NCI-H345 (cell line): Measurements from ENCODE around the gene EPG5.
A peak's percentile ranks its signal among the peaks of the same experiment; 100 is the strongest.
"Not testable (repeated sequence)": the region's sequence is repeated elsewhere in the genome, so short reads cannot be mapped to it uniquely, and the experiment has no call there.

Experiments used
- DNase-seq: peaks from one replicate; lab custom pipeline; 2025; lab: John Stamatoyannopoulos, UW

Gene EPG5

DNA sequence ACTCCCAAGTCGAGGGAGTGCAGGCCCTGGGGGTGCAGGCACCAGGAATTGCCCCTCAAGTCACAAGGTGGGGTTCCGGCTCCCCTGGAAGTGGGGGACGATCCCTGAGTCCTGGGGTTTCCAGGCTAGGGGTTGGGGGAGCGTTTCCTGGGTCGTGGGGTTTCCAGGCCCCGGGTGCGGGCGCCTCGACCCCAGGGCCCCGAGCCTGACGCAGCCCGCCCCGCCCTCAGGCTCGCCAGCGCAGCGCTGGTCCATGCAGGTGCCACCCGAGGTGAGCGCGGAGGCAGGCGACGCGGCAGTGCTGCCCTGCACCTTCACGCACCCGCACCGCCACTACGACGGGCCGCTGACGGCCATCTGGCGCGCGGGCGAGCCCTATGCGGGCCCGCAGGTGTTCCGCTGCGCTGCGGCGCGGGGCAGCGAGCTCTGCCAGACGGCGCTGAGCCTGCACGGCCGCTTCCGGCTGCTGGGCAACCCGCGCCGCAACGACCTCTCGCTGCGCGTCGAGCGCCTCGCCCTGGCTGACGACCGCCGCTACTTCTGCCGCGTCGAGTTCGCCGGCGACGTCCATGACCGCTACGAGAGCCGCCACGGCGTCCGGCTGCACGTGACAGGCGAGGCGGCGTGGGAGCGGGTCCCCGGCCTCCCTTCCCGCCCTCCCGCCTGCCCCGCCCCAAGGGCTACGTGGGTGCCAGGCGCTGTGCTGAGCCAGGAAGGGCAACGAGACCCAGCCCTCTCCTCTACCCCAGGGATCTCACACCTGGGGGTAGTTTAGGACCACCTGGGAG, 129.7 kb downstream of the EPG5 start:
- no peak for DNase-seq

DNA sequence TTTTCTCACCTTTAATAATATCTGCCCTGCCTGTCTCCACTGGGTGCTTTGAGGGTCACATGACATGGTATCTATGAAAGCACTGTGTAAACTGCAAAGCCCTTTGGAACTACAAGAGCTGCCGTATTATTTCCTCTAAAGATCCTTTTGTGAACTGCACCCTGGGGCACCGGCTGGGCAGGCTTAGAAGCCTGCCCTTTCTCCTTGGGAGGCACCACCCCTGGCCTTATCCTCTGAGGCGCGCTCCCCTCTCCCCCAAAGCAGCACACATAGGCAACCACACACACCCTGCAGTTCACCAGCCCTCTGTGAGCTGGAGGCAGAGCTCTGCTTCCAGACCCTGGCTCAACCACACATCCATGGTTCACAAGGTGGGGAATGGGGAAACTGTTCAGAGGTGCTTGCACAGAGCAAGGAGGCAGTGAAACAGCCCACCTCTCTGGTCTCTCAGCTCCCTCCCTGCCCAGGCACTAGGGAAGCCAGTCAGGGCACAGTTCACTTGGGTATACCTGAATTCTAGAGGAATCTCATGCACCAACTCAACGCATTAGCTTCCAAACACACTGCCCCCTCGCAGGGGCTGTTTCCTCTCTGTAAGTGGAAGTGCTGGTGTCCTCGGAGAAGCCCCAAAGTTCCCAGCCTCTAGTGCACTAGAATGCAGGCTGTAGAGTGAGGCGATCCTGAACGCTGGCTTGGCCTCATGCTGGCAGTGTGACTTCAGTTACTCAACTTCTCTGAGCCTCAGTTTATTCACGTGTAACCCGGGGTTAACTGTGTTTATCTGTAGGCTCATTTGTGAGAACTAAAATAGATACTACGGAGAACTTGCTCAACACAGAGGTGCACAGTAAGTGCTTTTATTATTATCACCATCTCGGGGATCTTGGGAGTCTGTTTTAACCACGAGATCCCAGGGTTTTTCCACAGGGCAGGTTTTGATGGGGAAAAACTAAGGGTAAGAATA, 130.6 kb downstream of the EPG5 start:
- peak; percentile 53 for DNase-seq

DNA sequence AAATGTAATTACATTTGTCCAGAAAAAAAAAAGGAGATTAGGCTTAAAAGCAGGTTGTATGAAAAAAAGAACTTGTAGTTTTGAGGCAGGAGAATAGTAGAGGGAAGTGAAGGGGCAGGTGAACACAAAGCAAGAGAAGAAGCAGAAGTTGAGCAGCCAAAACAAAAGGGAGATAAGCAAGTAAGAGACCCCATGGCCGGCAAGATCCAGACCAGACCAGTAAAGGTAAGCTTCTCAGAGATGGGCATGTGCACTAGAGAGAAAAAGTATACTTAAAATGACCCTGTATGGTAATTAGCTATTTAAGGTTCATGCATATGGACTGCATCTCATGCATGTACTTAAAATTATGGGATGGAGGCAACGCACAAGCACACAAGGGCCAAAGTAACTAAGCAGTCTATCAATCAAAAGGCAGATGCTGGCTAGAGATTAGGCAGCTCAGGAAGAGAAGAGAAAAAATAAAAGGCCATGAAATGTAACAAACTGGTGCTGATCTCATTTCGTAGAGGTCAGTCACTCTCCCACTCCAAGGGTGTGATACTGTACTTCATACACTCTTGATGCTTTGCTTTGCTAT, 132.0 kb downstream of the EPG5 start:
- no peak for DNase-seq

DNA sequence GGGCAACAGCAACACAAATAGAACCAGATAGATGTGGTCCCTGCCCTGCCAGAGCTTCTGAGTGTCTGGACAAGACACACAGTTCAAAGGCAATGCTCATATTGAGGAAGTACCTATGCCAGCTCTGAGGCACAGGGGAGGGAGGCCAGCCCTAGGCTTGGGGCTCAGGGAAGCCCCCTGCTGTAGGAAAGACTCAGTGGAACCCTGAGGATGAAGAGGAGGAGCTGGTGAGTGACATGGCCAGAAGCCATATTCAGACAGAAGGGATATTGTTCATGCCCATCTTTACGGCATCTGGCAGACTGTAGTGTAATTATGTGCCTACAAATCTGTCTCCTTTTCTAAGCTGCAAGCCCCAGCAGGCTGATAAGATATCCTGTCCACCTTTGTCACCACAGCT, 132.8 kb downstream of the EPG5 start:
- DNase-seq: no peak

DNA sequence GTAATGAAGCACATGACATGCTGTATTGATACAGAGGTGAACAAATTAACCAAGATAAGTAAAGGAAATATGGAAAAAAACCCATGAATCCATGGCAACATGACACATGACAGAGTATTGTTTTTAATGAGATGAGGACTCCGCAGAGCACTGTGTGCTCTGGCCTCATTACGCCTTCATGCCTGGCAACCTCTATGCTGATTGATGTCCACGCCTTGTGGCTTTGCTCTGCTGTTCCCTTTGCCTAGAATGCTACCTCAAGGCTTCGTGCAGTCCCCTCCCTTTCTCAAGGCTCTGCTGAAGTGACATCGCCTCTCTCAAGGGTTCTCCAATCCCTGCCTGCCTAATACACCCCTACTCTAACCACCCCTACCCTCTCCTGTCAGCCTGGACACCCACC, 133.3 kb downstream of the EPG5 start:
- no peak for DNase-seq

DNA sequence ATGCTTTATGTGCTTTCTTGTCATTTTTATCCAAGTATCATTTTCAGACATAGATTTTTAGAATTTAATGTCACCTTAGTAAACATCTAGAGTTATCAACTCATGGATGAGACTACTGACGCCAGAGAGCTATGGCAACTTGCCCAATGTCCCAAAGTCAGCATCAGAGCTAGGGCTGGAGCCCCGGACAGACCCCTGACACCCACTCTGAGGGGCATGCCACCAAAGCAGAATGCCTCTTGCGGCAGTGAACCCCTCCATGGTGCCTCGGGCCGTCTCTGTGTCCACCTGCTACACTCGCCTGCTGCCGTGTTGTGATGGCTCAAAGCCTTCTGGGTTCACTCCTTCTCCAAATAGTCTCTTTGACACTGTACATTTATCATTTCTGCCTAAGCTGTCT, 136.2 kb downstream of the EPG5 start:
- DNase-seq: no peak

DNA sequence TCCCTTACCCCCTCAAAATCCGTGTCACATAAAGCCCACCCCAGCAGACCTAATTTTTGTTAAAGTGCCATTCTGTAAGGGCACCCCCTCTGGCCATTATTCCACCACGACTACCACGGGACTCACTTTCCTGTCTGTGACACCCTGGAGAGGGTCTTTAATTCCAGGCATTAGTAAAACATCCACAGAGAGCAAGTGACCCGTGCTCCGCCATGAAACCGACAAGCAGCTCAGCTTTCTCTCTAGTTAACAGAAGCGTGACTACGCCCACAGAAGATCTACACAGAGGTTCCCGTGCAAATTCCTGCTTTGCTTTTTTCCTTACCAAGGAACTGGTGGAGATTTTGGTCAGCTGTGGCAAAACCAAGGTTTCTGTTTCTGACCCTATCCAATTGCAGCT, 137.3 kb downstream of the EPG5 start:
- DNase-seq: no peak

DNA sequence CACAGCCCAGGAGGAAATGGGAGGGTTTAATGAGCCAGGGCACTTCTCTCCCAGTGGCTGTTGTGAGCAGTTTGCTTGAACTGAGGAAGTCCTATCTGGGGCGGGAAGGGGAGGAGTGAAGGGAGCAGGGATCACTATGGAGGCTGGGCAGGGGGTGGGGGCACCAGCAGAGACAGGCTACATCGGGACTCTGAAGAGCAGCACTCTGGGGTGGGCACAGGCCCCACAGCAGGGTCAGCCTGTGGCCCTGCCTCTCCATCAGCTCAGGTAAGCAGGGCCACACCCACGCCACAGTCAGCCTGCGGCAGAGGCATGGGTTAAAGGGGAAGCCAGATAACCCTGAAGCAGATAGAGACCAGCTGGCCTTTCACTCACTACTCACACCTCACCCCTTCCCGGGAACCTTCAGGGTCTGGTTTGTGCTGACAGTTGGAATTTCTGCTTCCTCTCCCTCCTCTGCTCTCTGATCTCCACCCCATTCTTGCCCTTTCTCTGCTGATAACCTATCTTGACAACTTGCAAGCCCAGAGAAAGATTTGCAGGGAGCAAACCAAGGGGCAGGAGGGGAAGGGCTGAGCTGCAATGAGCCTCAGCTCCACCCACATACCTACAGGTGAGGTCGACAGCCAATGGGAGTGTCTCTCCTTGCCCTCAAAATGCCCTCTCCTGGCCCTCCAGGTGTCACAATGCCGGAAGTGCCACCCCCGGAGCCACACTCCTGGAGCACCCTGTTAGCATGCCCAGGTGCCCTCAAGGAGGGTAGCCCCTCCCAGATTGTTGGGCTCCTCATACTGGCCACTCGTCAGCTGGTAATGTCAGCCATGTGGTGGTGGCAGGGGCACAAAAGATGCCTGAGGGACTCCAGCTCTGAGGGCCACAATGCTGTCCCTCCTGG, 138.0 kb downstream of the EPG5 start:
- DNase-seq: no peak

DNA sequence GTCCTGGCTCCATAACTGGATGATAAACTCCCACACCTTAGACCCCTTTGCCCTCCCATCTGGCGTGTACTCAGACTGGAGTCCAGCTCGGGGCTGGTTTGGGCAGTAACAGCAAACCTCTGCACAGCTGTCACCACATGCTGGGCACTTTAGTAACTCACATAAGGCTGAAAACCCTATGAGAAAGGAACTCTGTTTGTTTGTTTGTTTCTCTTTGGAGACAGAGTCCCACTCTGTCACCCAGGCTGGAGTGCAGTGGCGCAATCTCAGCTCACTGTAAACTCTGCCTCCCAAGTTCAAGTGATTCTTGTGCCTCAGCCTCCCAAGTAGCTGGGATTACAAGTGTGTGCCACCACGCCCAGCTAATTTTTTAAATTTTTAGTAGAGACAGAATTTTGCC, 140.4 kb downstream of the EPG5 start:
- not testable (repeated sequence) for DNase-seq

DNA sequence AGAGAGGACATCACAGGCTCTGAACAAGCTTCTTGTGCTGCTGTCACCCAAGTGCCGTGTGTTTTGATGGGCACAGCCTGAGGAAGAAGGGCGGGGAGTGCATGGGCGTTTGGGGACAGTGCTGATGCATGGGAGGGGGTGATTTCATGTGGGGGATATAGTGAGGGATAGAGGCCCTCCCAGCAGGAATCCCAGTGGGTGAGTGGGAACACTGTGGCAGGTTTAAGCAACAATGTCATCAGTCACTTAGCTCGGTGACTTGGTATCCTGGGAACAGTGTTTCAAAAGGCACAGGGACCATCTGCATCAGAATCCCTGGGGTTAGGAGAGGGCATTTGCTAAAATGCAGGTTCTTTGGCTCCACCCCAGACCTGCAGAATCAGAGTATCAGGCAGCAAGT, 141.0 kb downstream of the EPG5 start:
- DNase-seq: no peak

DNA sequence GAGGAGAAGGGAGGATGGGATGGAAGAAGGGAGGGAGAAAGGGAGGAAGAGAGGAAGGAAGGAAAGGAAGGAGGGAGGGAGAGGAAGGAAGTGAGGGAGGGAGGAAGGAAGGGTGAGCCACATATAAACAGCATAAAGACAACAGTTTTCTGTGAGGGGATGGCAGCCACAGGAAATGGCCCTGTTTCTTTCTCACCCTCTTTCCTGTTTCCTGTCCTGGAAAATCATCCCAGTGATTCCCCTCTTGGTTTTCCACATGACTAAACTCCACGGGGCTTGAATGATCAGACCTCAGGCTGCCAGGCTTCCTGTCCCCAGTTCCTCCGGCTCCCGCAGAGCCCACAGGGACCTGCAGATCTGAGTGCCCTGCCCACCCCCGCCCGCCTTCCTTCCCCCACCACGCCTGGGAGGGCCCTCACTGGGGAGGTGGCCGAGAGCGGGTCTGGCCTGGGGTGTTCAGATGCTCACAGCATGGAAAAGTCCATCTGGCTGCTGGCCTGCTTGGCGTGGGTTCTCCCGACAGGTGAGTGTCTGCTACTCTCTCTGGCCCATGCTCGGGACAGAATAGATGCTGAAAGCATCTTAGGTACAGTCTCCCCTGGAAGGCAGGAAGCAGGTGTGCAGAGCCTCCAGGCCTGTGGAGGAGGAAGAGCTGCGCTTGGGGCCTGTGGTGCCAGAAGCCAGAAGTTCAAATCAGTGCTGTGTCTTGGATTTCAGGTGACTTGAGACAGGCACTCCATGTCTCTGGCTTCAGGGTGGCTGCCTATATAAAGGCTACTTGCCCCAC, 141.7 kb downstream of the EPG5 start, which contains the start of gene SIGLEC15:
TSS of gene SIGLEC15 (plus strand) at position 418 of the 787 bp plus-strand sequence. CDS start at position 472, 54 bp downstream.
- no peak for DNase-seq

DNA sequence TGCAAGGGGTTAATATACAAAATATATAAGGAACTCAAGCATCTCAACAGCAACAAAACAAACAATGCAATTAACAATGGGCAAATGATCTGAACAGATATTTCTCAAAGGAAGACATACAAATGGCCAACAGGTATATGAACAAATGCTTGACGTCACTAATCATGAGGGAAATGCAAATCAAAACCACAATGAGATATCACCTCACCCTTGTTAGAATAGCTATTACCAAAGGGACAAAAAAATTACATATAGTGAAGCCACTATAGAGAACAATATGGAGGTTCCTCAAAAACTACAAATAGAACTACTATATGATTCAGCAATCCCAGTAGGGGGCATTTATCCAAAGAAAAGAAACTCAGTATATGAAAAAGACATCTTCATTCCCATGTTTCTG, 145.4 kb downstream of the EPG5 start:
- DNase-seq: no peak

DNA sequence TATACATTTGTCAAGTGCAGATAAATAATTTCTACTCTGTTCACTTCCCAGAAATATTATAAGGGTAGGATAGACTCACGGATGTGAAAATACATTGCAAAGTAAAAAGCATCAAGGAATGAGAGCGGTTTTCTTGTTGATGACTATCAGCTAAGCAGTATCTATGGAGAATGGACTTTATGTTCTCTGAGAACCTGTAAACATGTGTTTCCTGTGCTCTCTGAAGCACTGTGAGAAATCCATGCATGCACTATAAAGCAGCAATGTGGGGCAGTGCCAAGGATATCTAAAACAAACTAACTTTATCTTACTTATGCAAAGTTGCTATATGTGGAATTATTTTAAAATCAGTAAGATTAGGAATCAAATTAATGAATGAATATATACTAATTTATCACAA, 146.1 kb downstream of the EPG5 start:
- DNase-seq: no peak

DNA sequence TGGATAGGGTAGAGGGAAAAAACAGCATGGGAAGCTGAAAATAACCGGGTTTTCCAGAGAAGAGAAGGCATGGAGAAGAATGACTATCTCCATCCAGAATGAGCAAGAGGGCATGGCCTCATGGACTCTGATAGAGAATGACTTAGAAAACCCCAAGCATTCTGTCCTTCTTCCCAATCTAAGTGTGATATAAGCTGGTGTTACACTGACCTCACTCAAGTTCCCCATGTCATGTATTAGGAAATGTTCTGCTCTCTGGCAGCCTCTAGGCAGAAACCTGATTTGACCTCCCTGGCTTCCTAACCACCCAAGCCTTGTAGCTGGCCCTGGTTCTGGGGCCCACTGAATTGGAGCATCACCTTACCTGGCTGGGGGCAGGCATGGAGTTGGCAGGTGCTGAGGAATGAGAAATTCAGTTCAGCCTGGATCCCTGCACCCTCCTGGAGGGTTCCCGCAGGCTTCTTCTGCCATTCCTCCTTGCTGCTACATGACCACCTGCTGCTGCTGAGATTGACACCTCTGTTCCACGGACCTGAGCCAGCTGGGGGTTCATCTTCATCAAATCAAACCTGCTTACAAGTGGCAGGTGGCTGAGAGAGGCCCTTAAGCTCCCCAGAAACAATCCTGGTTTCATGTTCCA, 146.9 kb downstream of the EPG5 start:
- no peak for DNase-seq

DNA sequence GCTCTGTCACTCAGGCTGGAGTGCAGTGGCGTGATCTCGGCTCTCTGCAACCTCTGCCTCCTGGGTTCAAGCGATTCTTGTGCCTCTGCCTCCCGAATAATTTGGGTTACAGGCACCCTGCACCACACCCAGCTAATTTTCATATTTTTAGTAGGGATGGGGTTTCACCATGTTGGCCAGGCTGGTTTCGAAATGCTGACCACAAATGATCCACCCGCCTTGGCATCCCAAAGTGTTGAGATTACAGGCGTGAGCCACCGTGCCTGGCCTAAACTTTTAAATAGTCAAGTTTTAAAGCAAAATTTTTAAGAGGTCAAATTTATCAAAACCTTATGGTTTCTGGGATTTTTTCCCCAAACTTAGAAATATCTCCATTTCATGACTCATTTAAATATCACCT, 148.4 kb downstream of the EPG5 start:
- not testable (repeated sequence) for DNase-seq

DNA sequence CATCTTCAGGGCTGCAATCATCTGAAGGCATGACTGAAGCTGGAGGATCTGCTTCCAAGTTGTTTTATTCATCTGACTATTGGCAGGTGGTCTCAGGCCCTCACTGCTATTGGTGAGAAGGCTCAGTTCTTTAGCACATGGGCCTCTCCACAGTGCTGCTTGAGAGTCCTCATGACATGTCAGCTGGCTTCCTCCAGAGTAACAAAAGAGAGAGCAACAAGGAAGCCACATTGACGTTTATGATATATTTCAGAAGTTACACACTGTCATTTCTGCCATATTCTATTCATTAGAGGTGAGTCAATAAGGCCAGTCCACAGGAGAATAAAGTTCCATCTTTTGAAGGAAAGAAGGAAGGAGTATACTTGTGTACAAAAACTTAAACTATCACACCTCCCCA, 149.6 kb downstream of the EPG5 start:
- no peak for DNase-seq

DNA sequence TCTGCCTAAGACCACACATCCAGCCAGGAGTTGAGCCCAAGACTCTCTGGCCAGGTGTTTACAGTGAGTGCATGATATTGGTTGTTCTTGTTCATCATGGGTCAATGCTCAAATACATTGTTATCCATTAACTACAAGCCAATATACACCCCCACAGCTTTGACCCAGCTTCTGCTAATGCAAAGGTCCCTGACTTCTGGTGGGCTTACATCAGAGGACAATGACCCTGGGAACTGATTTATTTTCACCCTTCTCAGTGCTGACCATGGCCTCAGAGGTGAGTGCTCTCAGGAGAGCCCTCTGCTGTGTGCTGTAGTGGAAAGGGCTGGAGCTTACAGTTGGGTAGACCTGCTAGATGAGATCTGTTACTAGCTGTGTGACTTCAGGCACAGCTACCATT, 152.4 kb downstream of the EPG5 start:
- not testable (repeated sequence) for DNase-seq

DNA sequence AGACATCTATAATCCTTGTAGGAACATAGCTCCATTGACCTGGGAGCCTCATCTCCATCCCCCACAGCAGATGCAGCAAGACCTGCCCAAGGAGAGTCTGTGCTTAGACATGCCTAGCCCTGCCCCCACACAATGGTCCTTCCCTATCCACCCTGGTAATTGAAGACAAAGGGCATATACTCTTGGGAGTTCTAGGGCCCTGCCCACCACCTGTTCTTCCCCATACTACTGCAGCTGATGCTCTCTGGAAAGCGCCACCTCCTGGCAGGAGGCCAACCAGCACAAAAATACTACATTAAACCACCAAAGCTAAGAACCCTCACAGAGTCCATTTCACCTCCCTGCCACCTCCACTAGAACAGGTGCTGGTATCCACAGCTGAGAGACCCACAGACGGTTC, 160.0 kb downstream of the EPG5 start:
- peak; percentile 65 for DNase-seq

DNA sequence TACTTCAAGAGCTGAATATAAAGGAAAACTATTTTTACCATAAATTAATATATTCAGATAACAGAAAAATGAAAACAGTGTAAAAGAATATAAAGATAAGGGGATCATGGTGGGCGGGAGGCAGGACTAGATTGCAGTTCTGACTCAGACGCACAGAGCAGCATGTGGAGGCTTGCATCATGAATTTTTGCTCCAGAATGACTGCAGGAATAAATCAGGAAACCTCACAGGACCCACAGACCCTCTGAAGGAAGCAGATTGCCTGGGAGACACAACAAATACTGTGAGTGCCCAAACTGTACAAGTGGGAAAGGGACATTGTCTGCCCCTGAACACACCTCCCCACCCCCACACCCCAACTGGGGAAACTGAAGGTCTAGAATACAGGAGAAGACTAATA, 160.9 kb downstream of the EPG5 start:
- no peak for DNase-seq

DNA sequence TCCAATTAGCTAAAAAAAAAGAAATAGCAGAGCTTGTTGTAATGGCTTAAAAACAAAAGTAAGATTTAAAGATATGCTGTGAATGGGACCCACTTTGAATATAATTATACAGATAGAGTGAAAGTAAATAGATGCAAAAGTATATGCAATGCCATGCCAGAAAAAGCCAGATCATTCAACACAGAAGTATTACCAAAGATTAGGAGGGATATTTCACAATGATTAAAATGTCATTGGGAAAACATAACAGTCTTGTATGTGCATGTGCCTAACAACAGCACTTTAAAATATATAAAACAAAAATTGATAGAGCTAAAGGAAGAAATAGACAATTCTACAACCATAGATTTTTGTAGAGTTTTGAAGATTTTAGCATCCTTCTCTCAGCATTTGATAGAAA, 161.6 kb downstream of the EPG5 start:
- DNase-seq: no peak
